ENCODE measurements around the gene ANKRD36C.
"Not testable (repeated sequence)": the region's sequence is repeated elsewhere in the genome, so short reads cannot be mapped to it uniquely, and the experiment has no call there.

ANKRD36C gene

DNA sequence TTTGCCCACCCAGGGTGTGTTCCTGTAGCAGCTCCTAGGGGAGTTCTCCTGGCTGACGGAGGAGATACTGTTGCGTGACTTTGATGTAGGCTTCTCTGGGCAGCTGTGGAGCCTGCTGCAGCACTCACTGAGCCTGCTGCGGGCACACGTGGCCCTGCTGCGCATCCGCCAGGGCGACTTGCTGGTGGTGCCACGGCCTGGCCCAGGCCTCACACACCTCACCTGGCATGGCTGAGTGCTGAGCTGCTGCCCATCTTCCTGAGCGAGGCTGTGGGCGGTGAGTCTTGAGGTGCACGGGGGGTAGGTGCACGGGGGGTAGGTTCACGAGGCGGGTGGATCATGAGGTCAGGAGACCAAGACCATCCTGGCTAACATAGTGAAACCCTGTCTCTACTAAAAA lies 191.7 kb downstream of the ANKRD36C start:
- ChIA-PET CTCF (no interaction called here), POLR2A (no interaction called here)
- TF ChIP-seq, protein P1, sequence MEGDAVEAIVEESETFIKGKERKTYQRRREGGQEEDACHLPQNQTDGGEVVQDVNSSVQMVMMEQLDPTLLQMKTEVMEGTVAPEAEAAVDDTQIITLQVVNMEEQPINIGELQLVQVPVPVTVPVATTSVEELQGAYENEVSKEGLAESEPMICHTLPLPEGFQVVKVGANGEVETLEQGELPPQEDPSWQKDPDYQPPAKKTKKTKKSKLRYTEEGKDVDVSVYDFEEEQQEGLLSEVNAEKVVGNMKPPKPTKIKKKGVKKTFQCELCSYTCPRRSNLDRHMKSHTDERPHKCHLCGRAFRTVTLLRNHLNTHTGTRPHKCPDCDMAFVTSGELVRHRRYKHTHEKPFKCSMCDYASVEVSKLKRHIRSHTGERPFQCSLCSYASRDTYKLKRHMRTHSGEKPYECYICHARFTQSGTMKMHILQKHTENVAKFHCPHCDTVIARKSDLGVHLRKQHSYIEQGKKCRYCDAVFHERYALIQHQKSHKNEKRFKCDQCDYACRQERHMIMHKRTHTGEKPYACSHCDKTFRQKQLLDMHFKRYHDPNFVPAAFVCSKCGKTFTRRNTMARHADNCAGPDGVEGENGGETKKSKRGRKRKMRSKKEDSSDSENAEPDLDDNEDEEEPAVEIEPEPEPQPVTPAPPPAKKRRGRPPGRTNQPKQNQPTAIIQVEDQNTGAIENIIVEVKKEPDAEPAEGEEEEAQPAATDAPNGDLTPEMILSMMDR (IDR thresholded peaks at IDR 0.05; ENCODE audit: control extremely low read depth, extremely low read depth, low read depth, missing control alignments): no peak
- no peak for DNase-seq (ENCODE audit: extremely low spot score)

DNA sequence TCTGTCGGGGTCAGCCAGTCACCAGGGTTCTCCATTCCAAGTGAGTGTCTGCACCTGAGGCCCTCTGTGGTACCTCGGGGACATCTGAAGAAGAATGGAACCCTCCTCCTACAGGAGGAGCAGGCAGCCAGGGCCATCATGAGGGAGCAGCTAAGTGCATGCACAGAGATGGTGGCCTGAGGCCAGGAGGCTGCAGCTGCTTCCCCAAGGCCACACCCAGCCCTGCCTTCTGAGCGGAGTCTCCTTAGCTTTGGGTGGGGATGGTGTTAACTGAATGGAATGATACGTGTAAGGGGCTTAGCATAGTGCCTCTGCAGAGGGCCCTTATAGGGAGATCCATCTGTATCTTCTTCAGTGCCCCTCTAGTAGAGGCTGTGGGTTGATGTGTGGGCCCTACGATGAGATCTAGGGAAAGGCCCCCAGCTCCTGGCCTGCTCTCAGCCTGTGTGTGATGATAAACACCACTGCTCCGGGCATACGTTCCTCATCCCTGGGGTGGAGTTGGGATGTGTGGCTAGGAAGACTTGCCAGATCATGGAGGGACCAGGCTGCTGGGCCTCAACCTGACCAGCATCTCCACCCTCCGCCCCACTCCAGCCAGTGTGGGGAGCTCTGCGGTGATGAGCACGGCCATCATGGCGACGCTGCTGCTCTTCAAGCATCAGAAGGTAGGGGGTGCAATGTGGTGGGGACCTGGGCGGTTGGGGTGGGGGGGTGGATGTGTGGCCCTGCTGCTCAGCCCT lies 192.3 kb downstream of the ANKRD36C start:
- CTCF ChIA-PET, POLR2A ChIA-PET: not testable (repeated sequence)
- peak; percentile 2 for DNase-seq (ENCODE audit: extremely low spot score)

DNA sequence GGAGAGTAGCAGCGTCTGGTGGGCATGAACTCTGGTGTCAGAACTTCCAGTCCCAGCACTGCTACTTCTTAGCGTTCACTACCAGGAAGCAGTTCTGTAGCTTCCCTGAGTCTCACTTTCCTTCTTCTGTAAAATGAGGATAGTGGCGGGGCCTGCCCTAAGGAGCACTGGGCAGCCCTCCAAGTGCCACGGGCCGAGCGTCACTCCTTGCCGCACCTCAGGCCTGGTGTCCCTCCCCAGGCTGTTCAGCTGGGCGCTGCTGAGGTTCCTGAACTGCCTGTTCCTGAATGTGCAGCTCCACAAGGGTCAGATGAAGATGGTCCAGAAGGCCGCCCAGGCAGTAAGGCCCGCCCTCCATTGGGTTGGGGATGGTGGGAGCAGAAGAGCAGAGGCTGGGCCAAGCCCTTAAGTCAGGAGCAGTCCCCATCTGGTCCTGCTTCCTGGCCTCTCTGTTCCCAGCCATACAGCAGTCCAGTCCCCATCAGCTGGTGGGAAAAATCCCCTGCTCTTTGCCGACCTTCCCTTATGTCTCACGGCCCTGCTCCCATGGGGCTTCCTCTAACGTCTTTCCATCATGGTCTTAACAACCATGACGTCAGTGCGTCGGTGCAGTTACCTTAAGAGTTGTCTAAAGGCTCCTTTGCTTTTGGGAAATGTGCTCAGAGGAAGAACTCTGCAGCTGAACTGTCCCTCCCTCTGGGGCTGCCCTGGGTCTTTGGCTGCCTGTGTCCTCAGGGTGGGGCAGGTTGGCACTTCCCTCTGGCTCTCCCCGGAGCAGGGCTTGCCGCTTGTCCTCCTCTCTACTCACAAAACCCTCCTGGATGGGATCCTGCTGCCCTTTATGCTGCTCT lies 195.2 kb downstream of the ANKRD36C start:
- POLR2A ChIA-PET; CTCF ChIA-PET; DNase-seq (ENCODE audit: extremely low spot score): not testable (repeated sequence)

DNA sequence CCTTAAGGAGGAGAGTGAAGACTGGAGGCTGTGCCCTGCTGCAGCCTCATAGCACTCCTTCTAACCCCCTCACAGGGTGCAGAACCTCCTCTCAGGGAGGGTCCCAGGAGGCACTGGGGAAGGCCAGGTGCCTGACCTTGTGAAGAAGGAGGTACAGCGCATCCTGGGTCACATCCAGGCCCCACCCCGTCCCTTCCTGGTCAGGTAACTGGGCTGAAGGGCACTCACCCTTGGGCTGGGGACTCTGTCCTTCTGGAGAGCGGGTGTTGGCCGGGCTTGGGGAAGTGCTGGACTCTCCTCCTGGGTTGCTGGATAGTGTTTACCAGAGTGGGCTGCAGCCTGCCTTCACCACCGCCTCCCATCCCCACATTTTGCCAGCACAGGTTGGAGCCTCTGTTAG lies 197.7 kb downstream of the ANKRD36C start:
- DNase-seq (ENCODE audit: extremely low spot score); POLR2A ChIA-PET; CTCF ChIA-PET: not testable (repeated sequence)

DNA sequence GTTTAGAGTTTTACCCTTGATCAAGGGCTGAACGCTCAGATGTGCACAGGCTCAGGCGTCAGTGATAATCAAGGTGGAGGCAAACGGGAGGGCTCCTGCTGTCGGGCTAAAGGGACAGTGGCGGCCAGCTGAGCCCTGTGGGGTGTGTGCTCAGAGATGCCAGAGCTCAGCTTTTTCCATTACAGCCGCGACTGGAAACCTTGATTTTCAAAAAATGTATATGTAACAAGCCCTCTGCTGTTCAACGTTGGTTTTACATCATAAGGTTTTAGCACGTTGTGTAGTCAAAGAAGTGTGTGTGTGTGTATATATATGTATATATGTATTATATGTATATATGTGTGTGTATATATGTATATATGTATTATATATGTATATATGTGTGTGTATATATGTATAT lies 201.4 kb downstream of the ANKRD36C start:
- POLR2A ChIA-PET; CTCF ChIA-PET; DNase-seq (ENCODE audit: extremely low spot score): not testable (repeated sequence)

DNA sequence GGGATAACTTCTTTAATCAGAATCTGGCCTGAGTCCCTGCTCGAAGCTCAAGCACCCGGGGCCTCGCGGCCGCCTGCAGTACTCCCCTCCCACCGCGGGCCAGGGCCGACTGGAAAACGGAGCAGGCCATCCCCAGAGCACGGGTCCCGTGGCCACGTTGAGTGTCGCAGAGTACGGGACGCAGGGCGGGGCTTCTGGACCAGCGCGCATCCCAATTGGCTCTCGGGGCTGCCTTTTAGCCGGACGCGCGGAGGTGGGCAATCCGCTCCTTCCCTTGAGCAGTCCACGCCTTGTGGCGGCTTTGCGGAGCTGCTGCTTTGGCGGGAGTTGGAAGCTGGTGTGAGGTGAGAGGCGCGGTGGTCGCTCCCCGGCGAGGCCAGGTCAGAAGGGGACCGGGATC lies 202.2 kb downstream of the ANKRD36C start:
- POLR2A ChIA-PET; CTCF ChIA-PET; DNase-seq (ENCODE audit: extremely low spot score): not testable (repeated sequence)

DNA sequence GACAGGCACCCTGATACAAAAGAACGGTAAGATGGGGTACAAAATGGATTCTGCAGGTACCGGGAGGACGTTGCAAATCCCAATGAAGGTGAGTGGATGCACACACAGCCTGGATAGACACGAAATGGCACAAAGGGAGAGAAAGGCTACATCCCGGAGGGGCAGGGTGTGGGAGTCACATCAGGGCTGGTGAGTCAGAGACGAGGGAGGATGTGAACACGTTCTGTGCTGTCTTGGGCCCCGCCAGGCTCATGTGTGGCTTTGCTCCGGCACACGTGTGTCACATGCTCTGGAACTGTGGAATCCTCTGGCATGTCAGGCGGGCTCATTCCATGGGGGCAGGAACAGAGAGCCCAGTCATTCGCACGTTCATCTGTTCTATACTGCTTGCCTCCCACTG lies 203.0 kb downstream of the ANKRD36C start:
- CTCF ChIA-PET; POLR2A ChIA-PET; DNase-seq (ENCODE audit: extremely low spot score): not testable (repeated sequence)

Data from GM10248 (cell line).